ENCODE measurements around the gene NENF.
"Not testable (repeated sequence)": the region's sequence is repeated elsewhere in the genome, so short reads cannot be mapped to it uniquely, and the experiment has no call there.

Gene NENF

GRCh38 chr1:212461916-212462660 is 29.4 kb downstream of the NENF start:
- DNase-seq = no peak

GRCh38 chr1:212463565-212464285 is 31.0 kb downstream of the NENF start:
- no peak for DNase-seq

DNA sequence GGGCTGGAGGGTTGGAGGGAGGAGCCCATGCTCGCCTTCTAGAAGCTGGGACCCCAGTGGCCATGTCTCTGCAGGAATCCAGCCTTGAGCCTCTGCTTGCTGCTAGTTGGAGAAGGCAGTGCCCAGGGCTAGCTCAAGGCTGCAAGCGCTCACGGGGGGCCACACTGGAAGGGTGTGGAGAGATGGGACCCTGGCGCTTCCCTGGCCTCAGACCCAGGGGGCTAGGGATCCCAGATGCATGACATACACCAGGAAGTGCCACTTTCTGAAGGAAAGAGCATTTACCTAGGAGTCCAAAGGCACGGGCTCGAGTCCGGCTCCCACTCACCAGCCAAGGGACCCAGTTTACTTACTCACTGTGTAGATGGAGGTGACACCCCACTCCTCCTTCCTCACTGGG is 32.6 kb downstream of the NENF start:
- DNase-seq = no peak

DNA sequence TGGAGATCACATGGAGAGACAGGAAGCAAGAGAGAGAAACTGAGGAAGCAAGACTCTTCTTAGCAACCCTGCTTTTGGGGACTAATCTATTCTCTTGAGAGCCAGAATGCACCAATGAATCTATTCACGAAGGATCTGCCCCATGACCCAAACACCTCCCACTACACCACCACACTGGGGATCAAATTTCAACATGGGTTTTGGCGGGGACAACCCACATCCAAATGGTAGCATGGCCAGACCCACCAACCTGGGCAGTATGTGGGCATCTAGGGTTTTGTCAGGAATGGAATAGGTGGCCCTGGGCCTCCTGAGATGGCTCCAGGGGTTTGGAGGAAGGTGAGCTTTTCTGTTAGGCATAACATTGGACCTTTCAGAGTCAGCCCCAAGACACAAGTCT is 33.7 kb downstream of the NENF start:
- DNase-seq = no peak

GRCh38 chr1:212466898-212467650 is 34.4 kb downstream of the NENF start:
- DNase-seq = no peak

DNA sequence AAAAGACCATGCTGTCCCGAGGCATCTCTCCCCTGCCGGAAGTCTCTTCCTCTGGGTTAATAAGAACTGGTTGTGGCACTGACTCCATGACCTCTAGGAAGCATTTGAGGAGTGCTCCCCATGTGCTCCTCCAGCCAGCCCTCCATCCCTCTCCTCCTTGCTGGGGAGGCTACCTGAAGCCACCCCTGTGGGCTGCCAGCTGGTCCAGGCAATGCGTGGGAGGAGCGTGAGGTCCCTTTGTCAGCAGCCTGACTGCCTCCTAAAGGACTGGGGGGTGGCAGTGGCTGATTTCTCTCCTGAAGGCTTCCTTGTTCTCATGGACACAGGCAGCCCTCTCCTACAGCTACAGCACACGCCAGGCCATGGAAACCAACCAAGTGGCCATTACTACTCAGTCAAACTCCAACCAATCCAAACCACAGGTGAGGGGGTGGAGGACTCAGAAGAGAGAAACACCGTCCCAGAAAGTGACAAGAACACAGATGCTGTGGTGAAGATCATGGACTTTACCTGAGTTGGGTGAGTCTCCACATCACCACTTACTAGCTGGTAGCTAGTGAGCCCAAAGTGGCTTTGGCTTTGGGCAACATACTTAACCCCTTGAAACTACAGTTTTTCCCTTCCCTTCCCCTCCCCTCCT is 35.2 kb downstream of the NENF start:
- no peak for DNase-seq

DNA sequence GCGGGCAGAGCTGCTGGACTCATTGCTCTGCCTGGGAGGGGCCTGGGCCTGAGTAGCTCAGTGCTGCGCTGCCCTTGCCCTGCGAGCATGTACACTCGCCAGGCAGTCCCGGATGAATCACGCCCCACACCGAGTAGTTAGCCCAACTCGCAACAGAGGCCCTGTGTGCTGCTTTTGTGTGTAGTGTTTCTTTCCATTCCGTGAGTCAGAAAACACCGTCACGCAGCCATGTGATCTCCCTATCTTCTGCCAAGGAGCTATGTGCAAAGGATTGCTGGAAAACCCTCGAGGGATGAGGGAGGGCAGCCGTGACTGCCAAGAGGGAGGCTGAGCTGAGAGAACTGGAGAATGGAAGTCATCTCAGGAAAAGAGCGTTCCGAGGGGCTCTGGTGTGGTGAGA is 37.3 kb downstream of the NENF start:
- DNase-seq = peak; percentile 18 to 25

DNA sequence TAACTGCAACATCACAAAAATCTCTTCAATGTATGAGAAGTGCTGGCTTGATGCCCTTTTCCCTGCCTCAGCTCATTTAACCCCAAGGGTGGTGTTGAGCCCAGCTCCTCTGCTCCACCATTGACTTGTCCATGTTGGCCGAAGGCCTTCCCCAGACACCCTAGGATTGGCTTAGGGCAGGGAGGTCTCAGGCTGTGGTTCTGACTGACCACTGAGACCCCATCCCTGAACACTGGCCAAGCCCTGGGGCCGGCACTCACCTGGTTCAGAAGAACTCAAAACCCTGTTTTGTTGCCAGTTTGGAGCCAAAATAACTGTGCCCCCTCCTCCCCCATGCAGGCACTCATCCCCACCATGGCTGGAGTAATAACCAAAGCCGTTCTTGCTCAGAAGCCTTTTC is 38.6 kb downstream of the NENF start:
- no peak for DNase-seq

GRCh38 chr1:212471891-212472675 is 39.4 kb downstream of the NENF start:
- no peak for DNase-seq

GRCh38 chr1:212473729-212474128 is 41.0 kb downstream of the NENF start:
- no peak for DNase-seq

- no peak for DNase-seq
These were observed 42.4 kb downstream of the NENF start for GRCh38 chr1:212475151-212475550.

- not testable (repeated sequence) for DNase-seq
These were observed 43.1 kb downstream of the NENF start for GRCh38 chr1:212475831-212476230.

DNA sequence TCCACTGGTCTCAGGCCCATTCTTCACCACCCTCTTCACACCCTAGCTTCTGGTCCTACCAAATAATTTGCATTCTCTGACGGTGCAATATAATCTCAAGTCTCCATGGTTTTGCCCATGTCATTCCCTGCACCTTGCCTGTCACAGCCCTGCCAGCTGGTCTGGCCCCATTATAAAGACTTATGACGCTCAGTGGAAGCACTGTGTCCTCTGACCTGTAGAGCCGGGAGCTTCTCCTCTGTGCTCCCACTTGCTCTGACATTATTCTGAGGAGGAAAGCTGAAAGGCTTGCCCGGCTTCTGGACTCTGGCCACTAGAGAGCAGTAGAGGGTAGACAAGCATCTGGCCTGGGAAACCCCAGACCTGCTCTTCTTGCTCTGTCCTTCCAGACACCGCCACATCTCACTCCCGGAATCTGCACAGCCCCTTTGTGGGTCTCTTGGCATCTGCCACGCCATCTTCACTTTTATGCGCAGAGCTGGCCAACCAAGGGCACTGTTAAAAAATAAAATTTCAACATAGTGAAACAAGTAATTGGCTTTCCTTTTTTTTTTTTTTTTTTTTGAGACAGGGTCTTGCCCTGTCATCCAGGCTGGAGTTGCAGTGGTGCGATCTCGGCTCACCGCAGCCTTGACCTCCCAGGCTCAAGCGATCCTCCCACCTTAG is 44.4 kb downstream of the NENF start:
- peak; percentile 80 to 82 for DNase-seq

DNA sequence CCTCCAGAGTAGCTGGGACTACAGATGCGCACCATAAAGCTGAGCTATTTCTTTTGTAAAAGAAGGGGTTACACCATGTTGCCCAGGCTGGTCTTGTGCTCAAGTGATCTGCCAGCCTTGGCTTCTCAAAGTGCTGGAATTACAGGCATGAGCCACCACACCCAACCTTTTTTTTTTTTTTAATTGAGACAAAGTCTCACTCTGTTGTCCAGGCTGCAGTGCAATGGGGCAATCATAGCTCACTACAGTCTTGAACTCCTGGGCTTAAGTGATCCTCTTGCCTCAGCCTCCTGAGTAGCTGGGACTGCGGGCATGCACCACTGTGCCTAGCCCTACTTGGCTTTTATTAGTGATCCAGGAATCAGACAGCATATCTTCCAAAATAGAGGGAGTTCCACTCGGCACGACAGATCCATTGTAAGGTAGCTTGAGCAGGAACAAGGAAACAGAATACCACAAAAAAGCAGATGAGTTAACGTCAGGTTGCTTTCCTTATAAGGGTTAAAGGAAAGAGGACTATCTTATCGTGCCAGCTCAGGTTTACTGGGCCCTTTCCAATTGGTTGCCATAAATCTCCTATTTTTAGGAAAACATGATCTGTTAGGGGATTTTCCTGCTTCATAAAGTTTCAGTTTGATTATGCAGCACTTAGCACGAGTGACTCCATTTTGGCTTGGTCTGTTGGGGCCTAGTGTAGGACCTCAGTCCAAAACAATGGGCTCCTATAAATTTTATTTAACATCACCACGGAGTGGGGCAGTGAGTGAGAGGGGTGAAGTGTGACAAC is 45.2 kb downstream of the NENF start:
- no peak for DNase-seq

GRCh38 chr1:212478467-212479025 is 45.8 kb downstream of the NENF start:
- no peak for DNase-seq

DNA sequence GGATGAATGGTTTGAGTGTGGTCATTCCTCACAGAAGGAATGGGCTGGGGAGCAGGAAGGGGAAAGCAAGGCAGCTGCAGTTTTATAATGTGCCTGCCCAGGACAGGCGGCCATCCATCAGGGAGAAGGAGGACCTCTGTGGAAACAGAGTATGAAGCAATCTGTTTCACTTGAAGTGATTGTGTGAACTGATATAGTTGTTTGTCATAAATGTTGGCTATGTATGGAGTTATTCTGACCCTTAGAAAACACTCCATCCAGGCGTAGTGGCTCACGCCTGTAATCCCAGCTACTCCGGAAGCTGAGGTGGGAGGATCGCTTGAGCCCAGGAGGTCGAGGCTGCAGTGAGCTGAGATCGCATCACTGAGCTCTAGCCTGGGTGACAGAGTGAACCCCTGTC is 46.5 kb downstream of the NENF start:
- no peak for DNase-seq

DNA sequence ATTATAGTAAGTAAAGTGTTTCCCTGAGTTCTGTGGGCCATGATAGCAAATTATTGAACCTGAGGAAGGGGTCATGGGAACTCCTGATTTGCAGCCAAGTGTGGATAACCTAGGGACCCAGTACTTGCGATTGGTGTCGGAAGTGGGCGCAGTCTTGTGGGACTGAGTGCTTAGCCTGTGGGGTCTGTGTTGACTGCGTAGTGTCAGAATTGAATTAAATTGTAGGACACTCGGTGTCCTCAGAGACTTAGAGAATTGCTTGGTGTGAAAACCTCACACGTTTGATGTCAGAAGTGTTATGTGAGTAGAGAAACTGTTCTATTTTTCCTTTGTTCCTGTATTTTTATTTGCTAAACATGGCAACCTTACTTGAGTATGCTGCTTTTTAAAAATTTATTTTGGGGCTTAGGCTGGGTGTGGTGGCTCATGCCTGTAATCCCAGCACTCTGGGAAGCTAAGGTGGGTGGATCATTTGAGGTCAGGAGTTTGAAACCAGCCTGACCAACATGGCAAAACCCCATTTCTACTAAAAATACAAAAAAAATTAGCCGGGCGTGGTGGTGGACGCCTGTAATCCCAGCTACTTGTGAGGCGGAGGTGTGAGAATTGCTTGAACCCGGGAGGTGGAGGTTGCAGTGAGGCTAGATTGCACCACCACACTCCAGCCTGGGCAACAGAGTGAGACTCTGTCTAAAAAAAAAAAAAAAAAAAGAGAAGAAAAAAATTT is 48.2 kb downstream of the NENF start:
- not testable (repeated sequence) for DNase-seq

DNA sequence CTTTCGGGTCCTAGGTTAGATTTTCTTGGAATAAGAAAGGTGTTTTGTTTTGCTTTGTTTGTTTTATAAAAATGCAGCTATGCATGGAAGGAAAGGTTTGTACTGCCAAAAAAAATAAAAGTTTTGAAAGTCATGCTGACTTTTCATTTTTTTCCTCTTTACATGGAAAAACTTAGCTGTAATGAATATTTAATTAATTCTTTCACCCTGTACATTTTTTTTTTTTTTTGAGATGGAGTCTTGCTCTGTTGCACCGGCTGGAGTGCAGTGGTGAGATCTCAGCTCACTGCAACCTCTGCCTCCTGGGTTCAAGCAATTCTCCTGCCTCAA is 48.7 kb downstream of the NENF start:
- DNase-seq = no peak

GRCh38 chr1:212482006-212482636 is 49.4 kb downstream of the NENF start:
- DNase-seq = no peak

Measured in SHP77 (cell line).